HCT116 (cell line): ENCODE results near the gene ELF1.

ENCODE experiments used
- ATF3 ChIP-seq: IDR thresholded peaks from 2 replicates; pipeline ENCODE4 v1.6.1; 2012
- CTCF ChIP-seq, 3 experiments: fragments of 200-600 bp in 1 of 3; sonication (generic) in 1 of 3; IDR thresholded peaks in 2 of 3; conservative IDR thresholded peaks in 1 of 3; 2 replicates each; pipeline ENCODE4 v1.5.1; 2012 to 2017; ENCODE audit warnings: low read depth in 2 of 3, low read length in 2 of 3, antibody characterized with exemption in 1 of 3, borderline replicate concordance in 1 of 3, control low read depth in 1 of 3, mild to moderate bottlenecking in 1 of 3, mixed read lengths in 1 of 3, mixed run types in 1 of 3, moderate library complexity in 1 of 3; ENCODE audit not compliant: insufficient read depth in 1 of 3
- EZH2phosphoT487 ChIP-seq: fragments of 200-600 bp; IDR thresholded peaks from 2 replicates; pipeline ENCODE4 v1.6.1; 2018; ENCODE audit warnings: antibody characterized with exemption, borderline replicate concordance
- FOSL1 ChIP-seq: IDR thresholded peaks from 2 replicates; pipeline ENCODE4 v1.6.1; 2012; ENCODE audit warnings: low read depth
- MAX ChIP-seq: IDR thresholded peaks from 2 replicates; pipeline ENCODE4 v1.6.1; 2012
- POLR2A ChIP-seq: IDR thresholded peaks from 2 replicates; pipeline ENCODE4 v1.7.0; 2011; ENCODE audit warnings: borderline replicate concordance; ENCODE audit not compliant: insufficient read depth, insufficient read length; ENCODE audit errors: extremely low read depth
- RAD21 ChIP-seq: IDR thresholded peaks from 2 replicates; pipeline ENCODE4 v1.6.1; 2012; ENCODE audit warnings: low read depth, mild to moderate bottlenecking
- ZFX ChIP-seq: fragments of 450-650 bp; IDR thresholded peaks from 2 replicates; pipeline ENCODE4 v1.6.1; 2017
- ZNF274 ChIP-seq: fragments of 200-500 bp; sonication (Bioruptor generic); IDR thresholded peaks from 2 replicates; pipeline ENCODE4 v1.6.1; 2014; ENCODE audit warnings: mild to moderate bottlenecking, low read depth, low read length, inconsistent platforms

- TF ChIP-seq CTCF (IDR thresholded peaks at IDR 0.05 in 2 of 3, conservative IDR thresholded peaks at IDR 0.05 in 1 of 3; ENCODE audit: borderline replicate concordance in 1 of 3, insufficient read depth in 1 of 3, low read depth in 2 of 3, low read length in 2 of 3) (no peak), ZFX (no peak), POLR2A (no peak), ZNF274 (no peak), MAX (no peak), EZH2phosphoT487 (no peak), ATF3 (no peak), RAD21 (no peak), FOSL1 (no peak)
Measured at GRCh38 chr13:40940841-40941240, 78.3 kb downstream of the ELF1 start.
